Panc1 (cell line): Measurements from ENCODE around the gene DUSP19.

ENCODE experiments used
- CTCF ChIP-seq: fragments of 450-650 bp; IDR thresholded peaks from 2 replicates; pipeline ENCODE4 v1.5.1; 2017; ENCODE audit warnings: mild to moderate bottlenecking
- POLR2AphosphoS5 ChIP-seq: IDR thresholded peaks from 2 replicates; pipeline ENCODE4 v1.6.1; 2012; ENCODE audit warnings: mild to moderate bottlenecking, low read depth, low read length, moderate library complexity
- REST ChIP-seq, 2 experiments: IDR thresholded peaks; 2 replicates each; pipeline ENCODE4 v1.6.1; 2011 to 2012; ENCODE audit warnings: low read depth in 2 of 2, control low read depth in 1 of 2, low read length in 1 of 2, mild to moderate bottlenecking in 1 of 2, moderate library complexity in 1 of 2; ENCODE audit not compliant: insufficient read depth in 1 of 2
- SIN3A ChIP-seq: IDR thresholded peaks from 2 replicates; pipeline ENCODE4 v1.6.1; 2012; ENCODE audit warnings: low read depth, mild to moderate bottlenecking, low read length, moderate library complexity, borderline replicate concordance; ENCODE audit not compliant: insufficient read depth
- TCF7L2 ChIP-seq: IDR thresholded peaks from 2 replicates; pipeline ENCODE4 v1.6.1; 2011; ENCODE audit warnings: mild to moderate bottlenecking, low read depth, low read length, inconsistent platforms

- TF ChIP-seq CTCF (peak; percentile 99), POLR2AphosphoS5 (no peak), SIN3A (0 out of 2 replicates have a peak, but pooled peaks have one; percentile 17), REST (IDR thresholded peaks at IDR 0.05; ENCODE audit: insufficient read depth in 1 of 2, low read depth in 2 of 2, low read length in 1 of 2) (no peak), TCF7L2 (0 out of 2 replicates have a peak, but pooled peaks have one; percentile 3)
Measured at GRCh38 chr2:183038341-183039300, 39.9 kb upstream of the DUSP19 start, which contains the start of gene NCKAP1.
